Activated gamma-delta T cell treated with Interleukin-2 at 50 U/mL for 16 hours (primary cell): ENCODE measurements around the gene TENM3.
"Not testable (repeated sequence)": the region's sequence is repeated elsewhere in the genome, so short reads cannot be mapped to it uniquely, and the experiment has no call there.

ENCODE experiments used
- DNase-seq: peaks from one replicate; pipeline ENCODE4 v3.0.0-alpha.2; 2020

TENM3 gene

GRCh38 chr4:182243204-182243603 is at the start of gene TENM3:
TENM3 (plus strand) TSS chr4:182243402; CDS start chr4:182324021, 80,619 bp downstream.
- not testable (repeated sequence) for DNase-seq

GRCh38 chr4:182194091-182194824 is 48.9 kb upstream of the TENM3 start:
- DNase-seq, result no peak

- DNase-seq, result no peak
Measured at GRCh38 chr4:182197611-182198010, 45.6 kb upstream of the TENM3 start.

DNA sequence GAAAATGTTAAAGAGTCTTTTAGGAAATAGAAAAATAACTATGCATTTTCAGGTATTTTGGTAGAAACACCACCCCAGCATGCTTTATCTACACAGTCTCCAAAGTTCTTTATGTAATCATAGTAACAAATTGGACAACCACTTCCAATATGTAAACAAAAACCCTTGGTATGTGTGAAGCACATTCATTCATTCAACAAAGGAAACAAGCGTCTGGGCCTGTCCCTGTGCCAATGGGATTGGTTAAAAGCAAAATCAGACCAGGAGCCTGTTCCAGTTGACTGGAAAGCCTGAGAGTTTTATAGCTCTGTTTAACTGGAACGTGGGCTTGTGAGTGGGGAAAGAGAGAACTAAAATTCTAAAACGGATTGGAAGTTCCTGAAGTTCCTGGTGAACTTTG is 41.3 kb upstream of the TENM3 start:
- DNase-seq, result no peak

GRCh38 chr4:182202650-182203049 is 40.6 kb upstream of the TENM3 start:
- DNase-seq, result no peak

GRCh38 chr4:182203872-182204411 is 39.3 kb upstream of the TENM3 start:
- no peak for DNase-seq

- DNase-seq, result no peak
Measured at GRCh38 chr4:182205306-182205705, 37.9 kb upstream of the TENM3 start.

DNA sequence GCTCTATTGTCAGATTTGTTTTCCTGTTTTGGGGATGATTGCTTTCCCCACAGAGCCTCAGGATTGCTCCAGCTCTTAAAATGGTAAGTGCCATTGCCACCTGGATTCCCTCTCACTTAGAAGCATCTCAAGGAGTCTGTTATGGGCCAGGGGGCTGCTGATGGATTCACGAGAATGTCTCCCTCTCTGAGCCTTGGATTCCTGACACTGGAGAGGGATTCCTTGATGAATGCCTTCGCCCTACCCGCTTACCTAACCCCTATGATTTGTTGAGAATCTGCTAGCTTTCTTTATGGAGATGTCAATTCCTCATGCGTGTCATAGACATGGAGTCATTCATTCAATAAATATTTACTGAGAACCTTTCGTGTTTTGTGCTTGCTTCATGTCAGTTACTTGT is 36.9 kb upstream of the TENM3 start:
- DNase-seq, result no peak

DNA sequence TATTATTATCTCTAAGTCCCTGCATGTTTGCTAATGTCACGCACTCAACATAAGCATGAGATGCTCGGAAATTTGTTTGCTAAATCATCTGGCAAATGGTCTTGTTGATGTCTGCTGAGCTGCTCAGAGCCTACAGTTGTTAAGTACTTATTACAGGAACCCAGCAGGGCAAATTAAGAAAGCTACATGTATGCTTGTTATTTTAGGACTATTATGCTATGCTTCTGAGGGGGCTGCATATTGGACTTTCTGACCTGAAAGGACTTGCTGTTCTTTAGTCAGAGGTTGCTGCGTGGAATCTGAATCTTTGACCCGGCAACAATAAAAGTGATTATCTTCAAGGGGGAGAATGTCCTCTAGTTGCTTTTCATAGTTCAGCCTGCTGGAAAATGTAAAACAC is 36.3 kb upstream of the TENM3 start:
- DNase-seq, result no peak

DNA sequence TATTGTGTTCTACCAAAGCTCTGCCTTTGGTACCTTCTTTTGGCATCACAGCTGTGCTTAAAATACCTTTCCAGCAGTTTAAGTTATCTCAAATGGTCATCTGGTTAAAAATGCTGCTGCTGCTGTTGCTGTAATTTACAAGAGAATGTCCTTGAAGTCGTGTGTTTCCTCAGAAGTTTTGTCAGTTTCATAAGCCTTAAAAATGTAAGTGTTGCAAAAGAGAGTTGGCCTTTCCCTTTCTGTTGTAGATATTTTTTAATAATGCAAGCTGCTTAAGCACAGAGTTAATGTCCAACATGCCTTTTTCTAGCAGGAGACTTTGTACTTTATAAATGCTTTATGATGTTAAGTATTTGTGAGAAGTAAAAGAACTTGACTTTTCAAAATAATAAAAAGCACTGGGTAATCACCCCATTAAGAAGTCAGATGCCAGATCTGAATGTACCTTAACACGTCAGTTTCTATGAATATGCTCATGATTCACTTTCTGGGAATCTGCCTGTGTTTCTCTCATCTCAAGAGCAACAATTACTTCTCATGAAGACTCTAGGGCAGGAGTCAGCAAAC is 35.3 kb upstream of the TENM3 start:
- no peak for DNase-seq

GRCh38 chr4:182208526-182209050 is 34.6 kb upstream of the TENM3 start:
- DNase-seq, result no peak

DNA sequence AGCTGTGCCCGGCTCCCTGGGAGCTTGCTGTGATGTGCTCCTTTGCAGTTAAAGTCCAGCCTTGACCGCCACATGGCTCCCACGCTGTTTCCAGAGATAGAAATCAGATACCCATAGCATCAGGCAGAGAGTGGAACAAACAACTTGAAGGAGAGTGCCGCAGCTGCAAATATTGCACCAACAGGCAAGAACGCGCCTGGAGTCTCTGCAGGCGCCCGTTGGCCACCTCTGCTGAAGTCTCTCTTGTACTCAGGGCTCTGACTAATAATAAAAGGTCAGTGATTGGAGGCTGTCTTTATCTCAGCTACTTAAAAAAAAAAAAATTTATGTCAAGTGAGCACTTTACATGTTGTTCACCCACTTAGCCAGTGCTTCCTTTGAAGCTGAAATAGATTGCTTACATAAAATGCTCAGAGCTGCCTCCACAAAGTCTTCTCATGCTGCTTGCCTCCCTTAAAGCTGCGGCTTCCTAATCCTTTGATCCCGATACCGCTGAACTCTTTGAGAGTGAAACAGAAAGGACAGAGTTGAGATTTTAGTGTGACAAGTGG is 30.9 kb upstream of the TENM3 start:
- no peak for DNase-seq

- DNase-seq, result no peak
Measured at GRCh38 chr4:182213004-182213403, 30.2 kb upstream of the TENM3 start.

DNA sequence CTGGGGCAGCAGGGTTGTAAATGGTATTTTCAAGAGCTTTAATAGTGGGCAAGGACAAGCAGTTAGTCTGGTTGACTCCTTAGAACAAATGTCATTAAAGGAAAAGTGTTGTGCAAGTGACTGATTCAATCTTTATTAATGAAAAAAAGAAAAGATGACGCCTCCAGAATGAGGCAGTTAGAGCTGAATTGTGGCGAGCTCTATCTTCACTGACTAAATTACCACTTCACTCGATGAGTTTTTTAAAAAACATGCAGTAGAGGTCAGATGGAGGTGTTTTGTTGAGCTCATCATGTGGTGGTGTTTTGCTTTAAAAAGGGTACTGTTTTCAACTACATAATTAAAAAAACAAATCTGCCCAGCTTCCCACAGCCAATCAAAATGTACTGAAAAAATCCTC is 28.1 kb upstream of the TENM3 start:
- no peak for DNase-seq

GRCh38 chr4:182216005-182216404 is 27.2 kb upstream of the TENM3 start:
- DNase-seq, result no peak

GRCh38 chr4:182219411-182220056 is 23.7 kb upstream of the TENM3 start:
- DNase-seq, result no peak

- no peak for DNase-seq
Measured at GRCh38 chr4:182221987-182222386, 21.2 kb upstream of the TENM3 start.

- no peak for DNase-seq
Measured at GRCh38 chr4:182222766-182223165, 20.4 kb upstream of the TENM3 start.

DNA sequence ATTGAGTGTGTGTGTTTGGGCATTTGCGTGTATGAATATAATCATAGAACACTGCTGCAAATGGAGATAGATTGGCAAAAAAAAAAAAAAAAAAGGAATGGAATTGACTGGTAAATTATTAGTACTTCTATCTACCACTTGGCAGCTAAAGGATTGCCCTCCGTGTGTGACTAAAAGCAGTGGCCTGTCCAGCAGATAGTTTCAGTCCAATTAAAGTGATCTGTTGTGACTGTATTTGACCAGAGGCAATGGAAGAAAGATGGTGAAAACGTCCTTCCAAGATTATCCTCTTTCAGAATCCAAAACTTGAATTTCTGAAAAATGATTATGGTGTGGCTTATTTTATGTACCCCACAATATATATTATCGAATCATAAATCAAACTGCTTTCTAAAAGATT is 19.5 kb upstream of the TENM3 start:
- no peak for DNase-seq

DNA sequence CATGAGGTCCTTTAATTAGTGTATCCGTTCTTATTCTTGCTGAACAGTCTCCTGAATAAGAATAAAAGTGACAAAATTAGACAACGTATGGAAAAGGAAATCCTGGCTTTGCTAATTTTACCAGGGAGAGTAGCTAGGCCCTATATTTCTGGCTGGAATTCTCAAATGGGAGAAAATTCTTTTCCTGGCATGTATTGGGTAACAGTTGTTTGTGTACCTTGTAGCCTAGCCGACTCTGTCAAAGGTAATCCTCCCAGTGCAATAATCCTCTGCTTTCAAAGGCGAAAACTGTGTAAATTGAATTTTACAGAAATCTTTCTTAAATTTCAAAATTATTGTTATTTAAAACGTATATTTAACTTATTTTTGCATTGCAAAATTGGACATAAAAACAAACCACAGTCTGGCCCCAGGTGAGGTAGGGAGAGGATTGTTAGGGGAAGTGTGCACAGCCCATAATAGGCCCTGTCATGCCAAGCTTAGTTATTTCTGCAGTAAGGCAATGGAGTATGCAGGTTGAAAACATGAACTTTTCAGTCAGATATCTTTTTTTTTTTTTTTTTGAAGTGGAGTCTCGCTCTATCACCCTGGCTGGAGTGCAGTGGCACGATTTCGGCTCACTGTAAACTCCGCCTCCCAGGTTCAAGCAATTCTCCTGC is 18.9 kb upstream of the TENM3 start:
- DNase-seq, result no peak

- no peak for DNase-seq
Measured at GRCh38 chr4:182225257-182225852, 17.8 kb upstream of the TENM3 start.

DNA sequence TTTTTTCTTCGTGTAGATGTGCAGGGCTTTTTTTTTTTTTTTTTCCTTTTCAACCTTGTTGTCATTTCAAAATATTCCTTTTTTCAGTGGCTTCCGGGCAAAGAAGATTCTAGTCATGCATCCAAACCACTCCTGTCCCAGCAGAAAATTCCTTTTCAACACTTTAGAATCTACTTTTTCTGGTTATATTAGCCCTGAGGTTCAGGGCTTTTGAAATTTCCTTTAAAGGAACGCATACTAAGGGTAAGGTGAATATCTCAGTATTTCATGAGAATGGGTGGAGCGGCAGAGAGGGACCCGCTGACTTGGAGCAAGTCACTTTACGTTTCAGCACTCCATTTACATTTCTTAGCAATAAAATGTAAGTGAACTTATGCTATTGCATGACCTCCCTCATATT is 15.6 kb upstream of the TENM3 start:
- no peak for DNase-seq
